Measurements from ENCODE around the gene SURF2. TPM values are rescaled to one million over a fixed set of nuclear protein-coding genes. Genes with fewer than 3 reads are reported as not detected.

The SURF2 gene
- total and polyA plus RNA-seq, 9 of the 15 experiments (the other 6 are each of a cell fraction or from before 2014, with no cell fraction given), result 5.5 to 82.5 (median 21.3) TPM

- no peak for TF ChIP-seq SNAPC5 (CRISPR knock-in tag; IDR thresholded peaks at IDR 0.05)
- no peak for TF ChIP-seq HINFP (tag; conservative IDR thresholded peaks at IDR 0.05; ENCODE audit: low read depth)
- TF ChIP-seq ZNF280B (CRISPR knock-in tag; IDR thresholded peaks at IDR 0.05), result no peak
- peak; percentile 75; the same call in 1 of the 2 replicates for TF ChIP-seq ELF2 (CRISPR knock-in tag; IDR thresholded peaks at IDR 0.05)
- TF ChIP-seq ARNT (IDR thresholded peaks at IDR 0.05), result no peak
- no peak for TF ChIP-seq GMEB1 (CRISPR knock-in tag; IDR thresholded peaks at IDR 0.05)
- no peak for TF ChIP-seq NCOA1 (IDR thresholded peaks at IDR 0.05; ENCODE audit: low read depth)
- no peak for TF ChIP-seq THAP12 (CRISPR knock-in tag; IDR thresholded peaks at IDR 0.05)
- TF ChIP-seq ZNF232 (CRISPR knock-in tag; IDR thresholded peaks at IDR 0.05), result no peak
- no peak for TF ChIP-seq ZNF134 (CRISPR knock-in tag; conservative IDR thresholded peaks at IDR 0.05)
- no peak for TF ChIP-seq FUS (optimal IDR thresholded peaks at IDR 0.05; ENCODE audit: low read depth, low read length)
- no peak for TF ChIP-seq TEAD4 (IDR thresholded peaks at IDR 0.05; ENCODE audit: low read length)
- no peak for TF ChIP-seq TEAD4 (CRISPR knock-in tag; IDR thresholded peaks at IDR 0.05; ENCODE audit: borderline replicate concordance)
- no peak for TF ChIP-seq ETS2 (tag; IDR thresholded peaks at IDR 0.05; ENCODE audit: borderline replicate concordance, poor library complexity, severe bottlenecking)
- TF ChIP-seq ZNF699 (CRISPR knock-in tag; IDR thresholded peaks at IDR 0.05; ENCODE audit: insufficient replicate concordance), result no peak
- no peak for TF ChIP-seq STAT6 (CRISPR knock-in tag; IDR thresholded peaks at IDR 0.05)
- no peak for TF ChIP-seq ZBTB8A (IDR thresholded peaks at IDR 0.05; ENCODE audit: partially characterized antibody)
- TF ChIP-seq ZNF146 (CRISPR knock-in tag; IDR thresholded peaks at IDR 0.05; ENCODE audit: unreplicated experiment), result no peak
These were observed at the start of gene SURF2, which contains the start of gene SURF1 (continued) for GRCh38 chr9:133356391-133357091.
